SK-N-SH (cell line): Measurements from ENCODE around the gene STAT1.

Experiments
- CTCF ChIP-seq: fragments of 200-600 bp; sonication (generic); IDR thresholded peaks from 2 replicates; pipeline ENCODE4 v1.6.1; 2017; ENCODE audit warnings: antibody characterized with exemption, mild to moderate bottlenecking, moderate library complexity
- YY1 ChIP-seq: IDR thresholded peaks from 2 replicates; pipeline ENCODE4 v1.4.0; 2012; ENCODE audit warnings: low read depth, mild to moderate bottlenecking

- TF ChIP-seq YY1 (no peak), CTCF (no peak)
Measured at GRCh38 chr2:191009541-191010374, 4.2 kb downstream of the STAT1 start.
